Activated effector memory CD4-positive, alpha-beta T cell treated with anti-CD3 and anti-CD28 coated beads, Interleukin-2, amount 50 U/mL, for 16 hours (primary cell): ENCODE measurements around the gene EML6.

Experiments used
- DNase-seq: peaks from one replicate; pipeline ENCODE4 v3.0.0-alpha.2; 2020

Gene EML6

DNA sequence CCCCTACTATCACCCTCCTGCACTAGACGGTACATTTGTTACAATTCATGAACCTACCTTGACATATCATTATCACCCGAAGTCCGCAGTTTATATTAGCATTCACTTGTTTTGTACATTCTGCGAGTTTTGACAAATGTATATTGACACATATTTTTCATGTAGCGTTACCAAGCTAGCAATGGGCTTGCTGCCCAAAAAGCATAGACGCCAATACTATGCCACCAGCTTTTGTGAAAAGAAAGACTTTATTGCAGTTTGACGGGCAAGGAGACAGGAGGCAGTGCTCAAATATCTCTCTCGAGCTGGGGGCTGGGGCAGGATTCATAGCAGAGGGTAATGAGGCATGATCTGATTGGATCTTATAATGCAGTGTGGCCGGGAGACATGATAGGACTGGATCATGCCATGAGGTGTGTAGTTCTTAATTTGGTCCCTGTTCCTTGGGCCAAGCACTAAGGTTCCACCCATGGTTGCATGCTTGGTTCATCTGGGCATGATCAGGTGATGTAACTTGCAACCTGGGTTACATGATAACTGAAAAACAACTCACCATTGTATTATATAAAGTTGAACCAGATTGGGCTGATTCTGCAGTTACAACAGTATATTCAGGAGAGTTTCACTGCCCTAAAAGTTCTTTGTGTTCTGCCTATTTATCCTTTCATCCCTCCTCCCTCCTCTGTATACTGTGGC lies 164.5 kb downstream of the EML6 start:
- DNase-seq: no peak

- DNase-seq: no peak
Observed at GRCh38 chr2:54889053-54889452, 165.6 kb downstream of the EML6 start.

DNA sequence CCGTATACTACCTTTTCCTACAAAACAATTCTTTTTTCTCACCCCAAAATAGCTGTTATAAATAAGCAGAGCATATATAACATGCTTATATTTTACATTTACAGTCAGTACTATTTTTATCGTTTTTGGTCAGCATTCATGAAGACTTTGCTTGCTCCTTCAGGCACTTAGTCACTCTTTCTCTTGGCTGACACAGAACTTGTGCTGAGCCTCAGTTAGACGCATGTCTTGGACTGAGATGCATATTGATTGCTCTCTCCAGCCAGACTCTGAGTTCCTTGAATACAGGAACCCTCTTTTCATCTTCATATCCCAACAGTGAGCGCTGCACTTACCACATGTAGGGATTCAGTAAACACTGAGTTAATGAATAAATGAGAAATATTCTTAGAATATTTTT lies 168.4 kb downstream of the EML6 start:
- DNase-seq: no peak

DNA sequence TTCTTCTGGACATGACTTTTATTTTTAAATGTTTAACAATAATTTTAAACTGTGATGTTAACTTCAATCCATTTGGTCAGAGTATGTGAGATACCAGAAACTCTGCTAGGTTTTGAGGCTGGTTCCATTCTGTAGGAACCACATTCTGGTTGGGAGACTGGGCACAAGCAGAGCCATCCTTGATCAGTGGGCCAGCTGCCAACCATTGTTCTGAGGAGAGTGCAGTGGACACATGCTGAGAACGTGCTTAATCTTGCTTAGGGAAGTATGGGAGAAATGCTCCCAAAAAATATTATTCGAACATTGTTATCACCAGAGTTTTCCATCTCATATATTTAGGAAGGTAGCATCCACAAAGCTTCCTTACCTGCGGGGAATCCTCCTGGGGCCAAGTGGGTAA lies 171.0 kb downstream of the EML6 start:
- no peak for DNase-seq

GRCh38 chr2:54895730-54896129 lies 172.3 kb downstream of the EML6 start:
- no peak for DNase-seq

GRCh38 chr2:54897420-54898310 lies 174.2 kb downstream of the EML6 start:
- no peak for DNase-seq

GRCh38 chr2:54898456-54899226 lies 175.2 kb downstream of the EML6 start:
- DNase-seq: no peak

DNA sequence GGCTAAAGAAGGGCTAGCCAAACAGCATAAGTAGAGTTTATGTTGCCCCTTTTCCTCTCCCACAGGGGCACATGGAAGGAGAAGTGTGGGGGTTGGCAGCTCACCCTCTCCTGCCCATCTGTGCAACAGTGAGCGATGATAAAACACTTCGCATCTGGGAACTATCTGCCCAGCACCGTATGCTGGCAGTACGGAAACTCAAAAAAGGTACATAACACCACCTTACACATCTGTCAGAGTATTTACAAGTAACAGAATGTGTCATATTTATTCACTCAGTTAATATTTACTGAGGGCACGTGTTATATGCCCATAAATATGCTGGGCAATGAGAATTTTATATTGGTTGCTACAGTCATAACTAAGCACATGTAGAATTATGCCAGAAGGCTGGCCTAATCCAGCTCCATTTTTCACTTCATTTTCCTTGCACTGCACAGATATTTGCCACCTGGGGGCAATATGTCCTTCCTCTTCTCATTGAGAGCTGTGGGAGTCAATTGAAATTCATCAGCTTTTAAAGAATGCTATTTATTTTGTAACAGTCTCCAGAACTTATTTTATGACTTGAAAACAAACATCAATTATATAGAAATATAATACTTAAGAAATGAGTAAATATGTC lies 176.2 kb downstream of the EML6 start:
- DNase-seq: no peak

GRCh38 chr2:54901224-54901986 lies 177.9 kb downstream of the EML6 start:
- DNase-seq: no peak

DNA sequence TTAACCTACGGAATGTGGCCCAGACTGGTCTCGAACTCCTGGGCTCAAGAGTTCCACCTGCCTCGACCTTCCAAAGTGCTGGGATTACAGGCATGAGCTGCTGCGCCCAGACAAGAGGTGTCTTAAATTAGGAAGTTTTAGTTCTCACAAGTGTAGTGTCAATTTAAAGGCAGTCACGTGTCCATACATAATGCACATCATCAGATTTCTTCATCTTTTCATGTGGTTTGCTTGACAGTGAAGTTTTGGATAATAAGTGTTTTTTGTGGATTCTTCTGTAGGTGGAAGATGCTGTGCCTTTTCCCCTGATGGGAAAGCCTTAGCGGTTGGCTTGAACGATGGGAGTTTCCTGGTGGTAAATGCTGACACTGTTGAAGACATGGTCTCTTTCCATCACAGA lies 179.3 kb downstream of the EML6 start:
- no peak for DNase-seq

DNA sequence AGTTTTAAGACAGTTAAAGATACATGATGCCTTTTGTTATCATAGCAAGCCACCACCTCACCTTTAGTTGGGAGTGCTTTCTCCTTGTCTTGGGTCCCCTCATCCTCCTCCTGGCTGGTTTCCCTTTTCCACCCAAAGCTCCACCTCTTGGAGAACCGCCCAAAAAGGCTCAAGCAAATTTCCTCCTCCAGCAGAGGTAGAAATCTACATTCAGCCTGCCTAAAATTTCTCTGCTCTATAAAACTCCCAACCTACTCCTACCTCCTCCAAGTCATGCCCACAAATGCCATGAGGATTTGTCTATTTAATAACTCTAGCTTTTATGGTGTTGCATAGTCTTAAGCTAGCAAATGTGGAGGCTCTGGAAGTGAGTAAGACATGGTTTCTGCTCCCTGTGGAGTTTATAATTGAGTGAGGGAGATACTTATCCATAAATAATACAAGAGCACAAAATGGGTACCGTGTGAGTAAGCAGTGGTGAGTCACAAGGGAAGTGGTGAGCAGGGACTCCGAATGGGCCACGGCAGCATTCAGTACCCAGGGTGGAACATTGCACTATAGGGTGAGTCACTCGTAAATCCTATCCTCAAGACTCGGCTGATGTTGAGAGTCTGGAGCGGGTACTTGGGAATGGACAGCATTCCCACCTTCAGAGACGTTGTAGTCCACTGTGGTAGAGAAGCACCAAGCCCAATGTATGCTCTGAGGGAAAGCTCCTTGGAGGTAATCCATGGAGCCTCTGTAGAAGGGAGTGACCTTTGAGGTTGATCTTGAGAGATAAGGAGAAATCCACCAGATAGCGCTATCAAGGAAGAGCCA lies 180.5 kb downstream of the EML6 start:
- DNase-seq: peak; percentile 84

GRCh38 chr2:54904836-54905235 lies 181.4 kb downstream of the EML6 start:
- DNase-seq: no peak

- no peak for DNase-seq
Observed at GRCh38 chr2:54906716-54907115, 183.3 kb downstream of the EML6 start.

- no peak for DNase-seq
Observed at GRCh38 chr2:54907663-54908062, 184.2 kb downstream of the EML6 start.

- no peak for DNase-seq
Observed at GRCh38 chr2:54908591-54908990, 185.1 kb downstream of the EML6 start.

GRCh38 chr2:54909001-54909400 lies 185.5 kb downstream of the EML6 start:
- DNase-seq: no peak

GRCh38 chr2:54912305-54912704 lies 188.8 kb downstream of the EML6 start:
- DNase-seq: no peak

DNA sequence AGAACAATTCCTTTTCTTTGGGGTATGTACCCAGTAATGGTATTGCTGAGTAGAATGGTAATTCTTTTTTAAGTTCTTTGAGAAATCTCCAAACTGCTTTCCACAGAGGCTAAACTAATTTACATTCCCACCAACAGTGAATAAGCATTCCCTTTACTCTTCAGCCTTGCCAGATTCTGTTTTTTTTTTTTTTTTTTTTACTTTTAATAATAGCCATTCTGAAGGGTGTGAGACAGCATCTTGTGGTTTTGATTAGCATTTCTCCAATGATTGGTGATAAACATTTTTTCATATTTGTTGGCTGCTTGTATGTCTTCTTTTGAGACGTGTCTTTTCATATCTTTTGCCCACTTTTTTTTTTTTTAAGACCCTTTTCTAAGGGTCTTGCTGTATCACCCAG lies 189.4 kb downstream of the EML6 start:
- DNase-seq: no peak

- DNase-seq: no peak
Observed at GRCh38 chr2:54914637-54915036, 191.2 kb downstream of the EML6 start.

DNA sequence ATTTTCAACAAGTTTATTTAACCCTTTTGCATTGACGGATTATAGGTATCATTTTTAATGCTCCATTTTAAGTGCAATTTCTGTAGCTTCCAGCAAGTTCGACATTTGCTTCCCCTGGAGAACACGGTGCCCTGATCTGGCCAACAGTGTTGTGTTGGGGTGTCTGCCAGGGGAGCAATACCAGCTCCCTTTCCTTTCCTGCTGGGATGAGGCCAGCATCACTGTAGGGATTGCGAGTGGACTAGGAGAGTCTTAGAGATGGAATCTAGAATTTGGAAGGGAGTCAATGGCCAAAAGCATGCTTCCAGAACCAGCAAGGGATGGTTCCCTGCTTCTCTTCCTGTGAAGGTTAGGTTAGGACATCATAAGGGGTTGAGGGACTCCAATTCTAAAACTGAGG lies 191.6 kb downstream of the EML6 start:
- DNase-seq: no peak

DNA sequence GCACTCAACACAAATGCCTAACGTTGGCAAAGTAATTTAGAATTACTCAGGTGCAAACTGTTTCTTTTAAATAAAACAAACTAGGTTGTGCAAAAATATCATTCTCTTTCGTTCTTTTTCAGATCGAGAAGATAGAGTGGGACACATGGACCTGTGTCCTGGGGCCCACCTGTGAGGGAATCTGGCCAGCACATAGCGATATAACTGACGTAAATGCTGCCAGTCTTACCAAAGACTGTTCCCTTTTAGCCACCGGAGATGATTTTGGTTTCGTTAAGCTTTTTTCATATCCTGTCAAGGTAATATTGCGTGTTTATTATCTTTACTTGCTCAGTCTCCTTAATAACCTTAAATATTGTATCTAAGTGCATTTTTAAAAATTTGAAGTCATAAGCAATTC lies 193.2 kb downstream of the EML6 start:
- no peak for DNase-seq
